IMR-90 (cell line): ENCODE data around the gene SULT1A3. TPM values are rescaled to one million over a fixed set of nuclear protein-coding genes. Genes with fewer than 3 reads are reported as not detected.
"Not testable (repeated sequence)": the region's sequence is repeated elsewhere in the genome, so short reads cannot be mapped to it uniquely, and the experiment has no call there.

Experiments
- ATAC-seq: fragments of 200-7000 bp; cut with Tn5 transposase; 2 replicates; pipeline ENCODE4 v1.9.1; 2020; ENCODE audit warnings: low read depth, mild to moderate bottlenecking, moderate library complexity
- BruUV-seq: library from RNA; stranded (reverse); fragments of 400-500 nt; replicated peaks from 2 replicates; lab custom pipeline; 2021; lab: Mats Ljungman, UMichigan
- CTCF ChIA-PET: fragments of 300-600 bp; formaldehyde crosslinking; extraction: SDS; loops from one replicate; lab custom pipeline; 2021; ENCODE audit warnings: antibody characterized with exemption; lab: Yijun Ruan, JAX
- POLR2A ChIA-PET: fragments of 300-600 bp; sonication (Branson Sonifier 250); formaldehyde crosslinking; loops from one replicate; lab custom pipeline; 2022; ENCODE audit warnings: antibody characterized with exemption; ENCODE audit not compliant: unreplicated experiment; lab: Charles Lee
- DNase-seq: peaks from one replicate; pipeline ENCODE4 v3.0.0; 2013
- H2AFZ ChIP-seq: replicated peaks from 2 replicates; pipeline ENCODE3; 2013; ENCODE audit warnings: low read length, mild to moderate bottlenecking; ENCODE audit not compliant: poor library complexity
- H2AK5ac ChIP-seq: 2 replicates; pipeline ENCODE4 v1.6.1; 2013; ENCODE audit warnings: low read depth, low read length, inconsistent platforms
- H2AK9ac ChIP-seq: replicated peaks from 2 replicates; pipeline ENCODE3; 2013; ENCODE audit warnings: mild to moderate bottlenecking, low read depth, low read length, moderate library complexity; ENCODE audit not compliant: poor library complexity
- H2BK120ac ChIP-seq: 2 replicates; pipeline ENCODE4 v1.6.1; 2013; ENCODE audit warnings: low read depth, low read length, inconsistent platforms
- H2BK15ac ChIP-seq: 3 replicates; pipeline ENCODE4 v1.6.1; 2013; ENCODE audit warnings: low read depth, low read length, inconsistent platforms
- H2BK20ac ChIP-seq: 2 replicates; pipeline ENCODE4 v1.6.1; 2013; ENCODE audit warnings: low read depth, mild to moderate bottlenecking, inconsistent platforms, low read length, moderate library complexity
- H2BK5ac ChIP-seq: 2 replicates; pipeline ENCODE4 v1.6.1; 2013; ENCODE audit warnings: mild to moderate bottlenecking, low read depth, low read length, inconsistent platforms; ENCODE audit not compliant: poor library complexity, severe bottlenecking
- H3K14ac ChIP-seq: replicated peaks from 2 replicates; pipeline ENCODE4 v1.6.1; 2013; ENCODE audit warnings: low read depth, low read length, inconsistent platforms
- H3K18ac ChIP-seq: 2 replicates; pipeline ENCODE4 v1.6.1; 2013; ENCODE audit warnings: low read depth, low read length, control low read depth
- H3K23ac ChIP-seq: 2 replicates; pipeline ENCODE4 v1.6.1; 2013; ENCODE audit warnings: low read depth, low read length, inconsistent platforms
- H3K27ac ChIP-seq: 2 replicates; pipeline ENCODE4 v1.5.1; 2013; ENCODE audit warnings: mild to moderate bottlenecking, control low read depth, low read length; ENCODE audit not compliant: insufficient read depth
- H3K27me3 ChIP-seq: 2 replicates; pipeline ENCODE4 v1.6.1; 2013; ENCODE audit warnings: low read length; ENCODE audit not compliant: control insufficient read depth, insufficient read depth
- H3K36me3 ChIP-seq: 2 replicates; pipeline ENCODE4 v1.6.1; 2013; ENCODE audit warnings: low read length, mixed read lengths; ENCODE audit not compliant: control insufficient read depth, insufficient read depth
- H3K4ac ChIP-seq: 2 replicates; pipeline ENCODE4 v1.6.1; 2013; ENCODE audit warnings: low read depth, low read length, inconsistent platforms
- H3K4me1 ChIP-seq: 2 replicates; pipeline ENCODE4 v1.6.1; 2013; ENCODE audit warnings: low read length, mixed read lengths; ENCODE audit not compliant: control insufficient read depth, insufficient read depth
- H3K4me2 ChIP-seq: 2 replicates; pipeline ENCODE4 v1.6.1; 2013; ENCODE audit warnings: low read depth, mild to moderate bottlenecking, control low read depth, low read length, moderate library complexity
- H3K4me3 ChIP-seq: 2 replicates; pipeline ENCODE4 v1.5.1; 2013; ENCODE audit warnings: low read depth, mild to moderate bottlenecking, control low read depth, low read length, moderate library complexity; ENCODE audit not compliant: insufficient read depth
- H3K56ac ChIP-seq: 2 replicates; pipeline ENCODE4 v1.6.1; 2013; ENCODE audit warnings: low read length, inconsistent platforms; ENCODE audit not compliant: insufficient read depth; ENCODE audit errors: extremely low read depth
- H3K79me1 ChIP-seq, 2 experiments: 2 replicates each; pipeline ENCODE4 v1.6.1; 2013; ENCODE audit warnings: low read length in 2 of 2, inconsistent platforms in 1 of 2, low read depth in 1 of 2
- H3K9ac ChIP-seq: 2 replicates; pipeline ENCODE4 v1.6.1; 2013; ENCODE audit warnings: low read depth, low read length, control low read depth
- H3K9me1 ChIP-seq: 2 replicates; pipeline ENCODE4 v1.6.1; 2013; ENCODE audit warnings: low read length, inconsistent platforms; ENCODE audit not compliant: insufficient read depth
- H3K9me3 ChIP-seq: 2 replicates; pipeline ENCODE4 v1.6.1; 2013; ENCODE audit warnings: low read length; ENCODE audit not compliant: control insufficient read depth, insufficient read depth
- H4K20me1 ChIP-seq: 2 replicates; pipeline ENCODE4 v1.6.1; 2013; ENCODE audit warnings: low read length, inconsistent platforms; ENCODE audit not compliant: insufficient read depth
- H4K5ac ChIP-seq: 2 replicates; pipeline ENCODE4 v1.6.1; 2013; ENCODE audit warnings: mild to moderate bottlenecking, low read depth, low read length, control low read depth
- H4K8ac ChIP-seq, 2 experiments: 2 replicates each; pipeline ENCODE4 v1.6.1; 2013; ENCODE audit warnings: low read depth in 2 of 2, low read length in 2 of 2, control low read depth in 1 of 2, inconsistent platforms in 1 of 2
- H4K91ac ChIP-seq: 2 replicates; pipeline ENCODE4 v1.6.1; 2013; ENCODE audit warnings: low read depth, low read length, inconsistent platforms; ENCODE audit not compliant: insufficient read depth
- WGBS, 2 experiments: methylation state at CpG; one replicate each; pipeline versions ENCODE4 v1.1.5 to v1.1.7; 2013; ENCODE audit warnings: missing lambda C conversion rate in 2 of 2; ENCODE audit not compliant: insufficient read length in 1 of 2; ENCODE audit errors: extremely low coverage in 2 of 2; 5-methylcytosine and 5-hydroxymethylcytosine counted together
- dilution Hi-C: fragments of 300-500 bp; cut with HindIII; formaldehyde crosslinking; loops from one replicate; pipeline ENCODE4 v1.14.3; 2018; ENCODE audit warnings: low sequenced_read_pairs; ENCODE audit not compliant: unreplicated experiment
- in situ Hi-C: fragments of 300-500 bp; cut with MboI; formaldehyde crosslinking; loops from 3 replicates; pipeline ENCODE4 v1.14.3; 2019; ENCODE audit warnings: low sequenced_read_pairs, inconsistent platforms, mixed read lengths
- intact Hi-C: fragments of 100-400 bp; cut with micrococcal nuclease; formaldehyde crosslinking; loops from 2 replicates; pipeline ENCODE4 v1.10.0; 2022
- polyA plus RNA-seq, 3 experiments: library from polyadenylated mRNA; depleted of rRNA; stranded (reverse); fragments of >200 nt; gene quantifications; 2 replicates each; pipeline ENCODE4 v1.2.3, GENCODE V29; 2012; ENCODE audit warnings: low replicate concordance in 1 of 3
- total RNA-seq: library from RNA; depleted of rRNA; stranded (reverse); fragments of >200 nt; gene quantifications from 2 replicates; pipeline ENCODE4 v1.2.3, GENCODE V29; 2012

SULT1A3 gene
- total and polyA plus RNA-seq, 2 of the 4 experiments (the other 2 are of a cell fraction): 0.18 to 17.2 TPM

DNA sequence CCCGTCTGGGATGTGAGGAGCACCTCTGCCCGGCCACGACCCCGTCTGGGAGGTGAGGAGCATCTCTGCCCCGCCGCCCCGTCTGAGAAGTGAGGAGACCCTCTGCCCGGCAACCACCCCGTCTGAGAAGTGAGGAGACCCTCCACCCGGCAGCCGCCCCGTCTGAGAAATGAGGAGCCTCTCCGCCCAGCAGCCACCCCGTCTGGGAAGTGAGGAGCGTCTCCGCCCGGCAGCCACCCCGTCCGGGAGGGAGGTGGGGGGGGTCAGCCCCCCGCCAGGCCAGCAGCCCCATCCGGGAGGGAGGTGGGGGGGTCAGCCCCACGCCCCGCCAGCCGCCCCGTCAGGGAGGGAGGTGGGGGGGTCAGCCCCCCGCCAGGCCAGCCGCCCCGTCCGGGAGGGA, 30.3 kb upstream of the SULT1A3 start:
- H2AK5ac ChIP-seq, ATAC-seq, H3K14ac ChIP-seq, H3K79me1 ChIP-seq, BruUV-seq, H2BK120ac ChIP-seq, H3K4me1 ChIP-seq, H3K18ac ChIP-seq, H2BK20ac ChIP-seq, H4K8ac ChIP-seq, H3K9me3 ChIP-seq, H2AK9ac ChIP-seq, H3K9me1 ChIP-seq, CTCF ChIA-PET, H4K91ac ChIP-seq, POLR2A ChIA-PET, dilution Hi-C loops, H3K27me3 ChIP-seq, DNase-seq, H3K4me3 ChIP-seq, H3K4me2 ChIP-seq, H2AFZ ChIP-seq, H4K20me1 ChIP-seq, H3K9ac ChIP-seq, H3K27ac ChIP-seq, H3K56ac ChIP-seq, H3K23ac ChIP-seq, in situ Hi-C loops, H3K36me3 ChIP-seq, H2BK5ac ChIP-seq, intact Hi-C loops, H3K4ac ChIP-seq, H2BK15ac ChIP-seq, H4K5ac ChIP-seq: not testable (repeated sequence)
- no CpG with 5 or more reads among the region's 29 CpGs for WGBS, 2 experiments

- H3K9ac ChIP-seq, H3K14ac ChIP-seq, H2AK5ac ChIP-seq, ATAC-seq, H3K27me3 ChIP-seq, H4K5ac ChIP-seq, H3K79me1 ChIP-seq, H3K9me1 ChIP-seq, H3K18ac ChIP-seq, dilution Hi-C loops, H4K91ac ChIP-seq, H3K27ac ChIP-seq, CTCF ChIA-PET, H2BK20ac ChIP-seq, H4K20me1 ChIP-seq, H3K23ac ChIP-seq, H2BK5ac ChIP-seq, H2AFZ ChIP-seq, H3K4me1 ChIP-seq, POLR2A ChIA-PET, H4K8ac ChIP-seq, intact Hi-C loops, H2BK15ac ChIP-seq, H3K9me3 ChIP-seq, H3K56ac ChIP-seq, H2BK120ac ChIP-seq, BruUV-seq, H3K36me3 ChIP-seq, H3K4me2 ChIP-seq, H3K4me3 ChIP-seq, H2AK9ac ChIP-seq, in situ Hi-C loops, DNase-seq, H3K4ac ChIP-seq: not testable (repeated sequence)
- no CpG with 5 or more reads among the region's 38 CpGs for WGBS, 2 experiments
Observed at GRCh38 chr16:30169416-30169815, 29.6 kb upstream of the SULT1A3 start.
